Uterus (tissue), 4 donors: Measurements from ENCODE around the gene DDX31. TPM values are rescaled to one million over a fixed set of nuclear protein-coding genes. Genes with fewer than 3 reads are reported as not detected.

ENCODE experiments used
- DNase-seq, 2 donors: peaks; one replicate each; pipeline ENCODE4 v3.0.0-alpha.2; 2019 to 2020
- H3K27ac ChIP-seq, 2 donors: fragments of 200-600 bp; sonication (generic); 1 replicate in 1 of 2; 2 replicates in 1 of 2; pipeline ENCODE4 v1.5.1; 2016 to 2018
- H3K27me3 ChIP-seq, 2 donors: fragments of 200-600 bp; sonication (generic); one replicate each; pipeline ENCODE4 v1.5.1; 2018 to 2019; ENCODE audit warnings: control low read depth in 1 of 2
- H3K36me3 ChIP-seq, 2 donors: fragments of 200-600 bp; sonication (generic); one replicate each; pipeline ENCODE4 v1.5.1; 2019; ENCODE audit warnings: control low read depth in 1 of 2
- H3K4me1 ChIP-seq, 2 donors: fragments of 200-600 bp; sonication (generic); one replicate each; pipeline ENCODE4 v1.5.1; 2018 to 2019; ENCODE audit warnings: control low read depth in 1 of 2
- H3K4me3 ChIP-seq, 2 donors: fragments of 200-600 bp; sonication (generic); 1 replicate in 1 of 2; 2 replicates in 1 of 2; pipeline ENCODE4 v1.5.1; 2018 to 2019; ENCODE audit warnings: mild to moderate bottlenecking in 1 of 2
- H3K9me3 ChIP-seq, 2 donors: fragments of 200-600 bp; sonication (generic); one replicate each; pipeline ENCODE4 v1.5.1; 2019; ENCODE audit warnings: control low read depth in 1 of 2
- POLR2A ChIP-seq, 2 donors: fragments of 450-650 bp; IDR thresholded peaks; one replicate each; pipeline ENCODE4 v1.6.1; 2016; ENCODE audit warnings: antibody characterized with exemption in 2 of 2, mild to moderate bottlenecking in 1 of 2, moderate library complexity in 1 of 2
- intact Hi-C: fragments of 100-400 bp; cut with DNase I; formaldehyde crosslinking; loops from one replicate; pipeline ENCODE4 v1.15.1; 2023; ENCODE audit warnings: low total_unique reads
- total RNA-seq, 4 donors: library from RNA; depleted of rRNA in 3 of 4; stranded (reverse); fragments of >200 nt in 3 of 4; gene quantifications; one replicate each; pipeline versions ENCODE4 v1.1.0 to v1.2.4, GENCODE V29; 2014 to 2023
- TF ChIP-seq, protein P1 (sequence below), 4 experiments: fragments of 200-600 bp in 2 of 4; fragments of 450-650 bp in 2 of 4; sonication (generic) in 2 of 4; IDR thresholded peaks; one replicate each; pipeline ENCODE4 v1.5.1; 2016 to 2019; ENCODE audit warnings: antibody characterized with exemption in 4 of 4, mild to moderate bottlenecking in 2 of 4, moderate library complexity in 1 of 4
- donor health status: DM: yes; HTN: yes; CAD: no.

The DDX31 gene
- total RNA-seq, 4 donors from 2014 or later = 5.9 to 17.7 (median 10.5) TPM

DNA sequence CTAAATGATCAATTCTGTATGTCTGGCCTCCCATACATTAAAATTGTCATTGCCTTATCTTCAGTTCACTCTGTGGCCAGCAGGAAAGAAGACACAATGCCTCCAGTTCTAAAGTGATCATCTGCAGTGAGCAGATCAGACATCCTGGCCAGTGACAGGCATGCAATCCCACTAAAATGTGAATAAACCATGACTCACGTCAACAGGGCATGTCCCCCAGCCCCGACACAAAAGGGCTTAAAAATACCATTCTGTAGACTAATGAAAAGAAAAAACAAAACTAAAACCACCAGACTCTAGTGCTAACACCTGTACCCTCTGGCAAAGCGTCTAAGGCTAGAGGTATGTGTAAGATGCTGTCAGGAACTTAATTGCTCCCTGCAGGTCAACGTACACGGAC, 38.5 kb downstream of the DDX31 start:
- Histone ChIP-seq H3K36me3 (no peaks in the 10 kb centered on the region), H3K9me3 (no peaks in the 10 kb centered on the region), H3K4me3 (no peak overlapping the region), H3K27me3 (no peaks in the 10 kb centered on the region), H3K4me1 (no peaks in the 10 kb centered on the region), H3K27ac (no peak overlapping the region)
- TF ChIP-seq POLR2A (IDR thresholded peaks at IDR 0.05) = no peak
- intact Hi-C loops = no loop called here
- DNase-seq = no peak

- Histone ChIP-seq H3K27me3 (no peaks in the 10 kb centered on the region), H3K27ac (no peak overlapping the region), H3K36me3 (no peaks in the 10 kb centered on the region), H3K9me3 (no peaks in the 10 kb centered on the region), H3K4me1 (no peaks in the 10 kb centered on the region), H3K4me3 (no peak overlapping the region)
- intact Hi-C loops = no loop called here
- no peak for DNase-seq
- TF ChIP-seq, protein P1, sequence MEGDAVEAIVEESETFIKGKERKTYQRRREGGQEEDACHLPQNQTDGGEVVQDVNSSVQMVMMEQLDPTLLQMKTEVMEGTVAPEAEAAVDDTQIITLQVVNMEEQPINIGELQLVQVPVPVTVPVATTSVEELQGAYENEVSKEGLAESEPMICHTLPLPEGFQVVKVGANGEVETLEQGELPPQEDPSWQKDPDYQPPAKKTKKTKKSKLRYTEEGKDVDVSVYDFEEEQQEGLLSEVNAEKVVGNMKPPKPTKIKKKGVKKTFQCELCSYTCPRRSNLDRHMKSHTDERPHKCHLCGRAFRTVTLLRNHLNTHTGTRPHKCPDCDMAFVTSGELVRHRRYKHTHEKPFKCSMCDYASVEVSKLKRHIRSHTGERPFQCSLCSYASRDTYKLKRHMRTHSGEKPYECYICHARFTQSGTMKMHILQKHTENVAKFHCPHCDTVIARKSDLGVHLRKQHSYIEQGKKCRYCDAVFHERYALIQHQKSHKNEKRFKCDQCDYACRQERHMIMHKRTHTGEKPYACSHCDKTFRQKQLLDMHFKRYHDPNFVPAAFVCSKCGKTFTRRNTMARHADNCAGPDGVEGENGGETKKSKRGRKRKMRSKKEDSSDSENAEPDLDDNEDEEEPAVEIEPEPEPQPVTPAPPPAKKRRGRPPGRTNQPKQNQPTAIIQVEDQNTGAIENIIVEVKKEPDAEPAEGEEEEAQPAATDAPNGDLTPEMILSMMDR (IDR thresholded peaks at IDR 0.05) = no peak
- no peak for TF ChIP-seq POLR2A (IDR thresholded peaks at IDR 0.05)
Observed at GRCh38 chr9:132630811-132631210, 39.0 kb downstream of the DDX31 start.

- Histone ChIP-seq H3K36me3 (no peaks in the 10 kb centered on the region), H3K9me3 (no peaks in the 10 kb centered on the region), H3K27me3 (no peaks in the 10 kb centered on the region), H3K4me1 (no peaks in the 10 kb centered on the region), H3K4me3 (no peak overlapping the region), H3K27ac (no peak overlapping the region)
- TF ChIP-seq POLR2A (IDR thresholded peaks at IDR 0.05) = no peak
- TF ChIP-seq, protein P1 (IDR thresholded peaks at IDR 0.05) = no peak
- intact Hi-C loops = no loop called here
- no peak for DNase-seq
Observed at GRCh38 chr9:132630116-132630515, 39.7 kb downstream of the DDX31 start.

GRCh38 chr9:132628746-132629145, 41.0 kb downstream of the DDX31 start:
- H3K9me3 ChIP-seq = no peaks in the 10 kb centered on the region
- no peaks in the 10 kb centered on the region for H3K4me1 ChIP-seq
- H3K27me3 ChIP-seq = no peaks in the 10 kb centered on the region
- H3K36me3 ChIP-seq = no peaks in the 10 kb centered on the region
- H3K27ac ChIP-seq = no peak overlapping the region
- H3K4me3 ChIP-seq = no peak overlapping the region
- no peak for DNase-seq
- intact Hi-C loops = no loop called here
- no peak for TF ChIP-seq POLR2A (IDR thresholded peaks at IDR 0.05)
- TF ChIP-seq, protein P1 (IDR thresholded peaks at IDR 0.05) = no peak

DNA sequence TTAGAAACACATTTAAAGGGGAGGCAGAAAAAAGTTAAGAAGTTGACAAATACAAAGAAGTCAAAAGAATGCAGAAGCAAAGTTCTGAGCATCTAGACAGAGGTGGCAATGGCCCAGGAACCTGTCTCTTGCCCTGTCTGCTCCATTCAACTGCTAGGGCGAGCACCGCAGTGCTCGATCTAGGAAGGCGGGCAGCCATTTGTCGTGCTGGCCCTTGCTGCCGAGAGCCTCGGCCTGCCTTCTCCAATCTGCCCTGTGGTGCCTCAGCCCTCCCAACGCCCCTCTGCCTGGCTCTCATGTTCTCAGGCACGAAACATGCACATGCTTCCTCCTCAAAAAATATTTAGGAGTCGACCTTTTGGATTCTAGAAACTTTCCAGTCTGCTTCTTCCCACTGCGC, 42.2 kb downstream of the DDX31 start:
- H3K27ac ChIP-seq = no peak overlapping the region
- no peaks in the 10 kb centered on the region for H3K36me3 ChIP-seq
- TF ChIP-seq, protein P1 (IDR thresholded peaks at IDR 0.05) = no peak
- no peak for TF ChIP-seq POLR2A (IDR thresholded peaks at IDR 0.05)
- no peaks in the 10 kb centered on the region for H3K27me3 ChIP-seq
- no peaks in the 10 kb centered on the region for H3K4me1 ChIP-seq
- H3K4me3 ChIP-seq = no peak overlapping the region
- intact Hi-C loops = no loop called here
- DNase-seq = no peak
- no peaks in the 10 kb centered on the region for H3K9me3 ChIP-seq

DNA sequence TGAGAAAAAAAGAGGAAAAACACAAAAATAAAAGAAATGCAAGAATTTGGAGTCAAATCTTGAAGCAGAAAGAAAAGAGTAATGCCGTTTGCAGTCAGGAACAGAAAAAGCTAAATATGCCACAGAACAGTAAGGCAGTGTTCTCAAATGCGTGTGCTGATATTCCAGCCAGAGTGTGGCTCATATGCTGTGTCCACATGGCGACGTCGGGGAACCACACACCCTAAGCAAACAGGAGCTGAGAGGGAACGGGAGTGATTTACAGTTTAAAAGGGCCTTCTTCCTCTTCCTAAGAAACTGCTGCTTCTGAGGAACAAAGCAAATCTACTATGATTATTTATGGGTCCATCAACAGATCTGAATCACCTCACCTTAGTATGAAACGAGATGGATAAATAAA, 42.7 kb downstream of the DDX31 start:
- TF ChIP-seq, protein P1 (IDR thresholded peaks at IDR 0.05) = no peak
- TF ChIP-seq POLR2A (IDR thresholded peaks at IDR 0.05) = no peak
- Histone ChIP-seq H3K4me1 (no peaks in the 10 kb centered on the region), H3K27me3 (no peaks in the 10 kb centered on the region), H3K9me3 (no peaks in the 10 kb centered on the region), H3K27ac (no peak overlapping the region), H3K4me3 (no peak overlapping the region), H3K36me3 (no peaks in the 10 kb centered on the region)
- intact Hi-C loops = no loop called here
- no peak for DNase-seq
